DMS53 treated with DMSO at 0.1 percent for 48 hours (cell line): Measurements from ENCODE around the gene DNAJC17.

ENCODE experiments used
- DNase-seq: peaks from one replicate; lab custom pipeline; 2025; ENCODE audit not compliant: unreplicated experiment; lab: John Stamatoyannopoulos, UW

DNAJC17 gene

DNA sequence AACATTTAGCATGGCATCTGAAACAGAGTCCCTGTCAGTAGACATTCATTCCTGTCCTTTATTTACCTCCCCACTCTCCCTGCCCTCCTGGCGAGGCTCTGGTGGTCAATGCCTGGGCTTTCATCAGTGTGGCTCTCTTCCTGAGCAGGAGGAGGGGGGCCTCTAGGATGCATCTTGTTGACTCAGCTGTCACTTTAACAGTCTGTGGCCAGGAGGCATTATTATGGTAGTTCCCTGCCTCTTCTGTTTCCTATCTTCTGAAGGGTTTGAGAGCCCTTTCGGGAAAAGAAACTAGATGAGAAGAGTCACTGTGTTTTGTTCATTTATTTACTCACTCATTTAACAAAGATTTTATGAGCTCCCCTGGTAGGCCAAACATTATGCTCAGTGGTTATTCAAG, 23.6 kb upstream of the DNAJC17 start:
- DNase-seq, result peak; percentile 93

DNA sequence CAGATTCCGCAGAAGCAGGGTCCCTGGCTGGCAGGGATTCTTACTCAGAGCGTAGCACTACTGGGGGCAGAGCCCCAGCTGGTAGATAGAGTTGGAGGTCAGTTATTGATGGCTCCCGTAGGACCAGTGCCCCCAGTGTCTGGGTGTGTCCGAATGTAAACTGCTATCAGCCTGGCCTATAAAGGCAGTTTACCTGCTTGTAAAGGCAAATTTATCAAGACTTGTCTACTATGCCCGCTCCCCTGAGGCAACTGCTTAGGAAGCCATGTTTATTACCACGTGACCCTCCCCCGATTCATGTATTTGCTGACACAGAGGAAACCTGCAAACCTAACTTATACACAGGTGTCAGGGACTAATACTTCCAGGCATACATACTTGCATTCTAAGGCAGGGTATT, 21.8 kb upstream of the DNAJC17 start:
- peak; percentile 61 for DNase-seq

DNA sequence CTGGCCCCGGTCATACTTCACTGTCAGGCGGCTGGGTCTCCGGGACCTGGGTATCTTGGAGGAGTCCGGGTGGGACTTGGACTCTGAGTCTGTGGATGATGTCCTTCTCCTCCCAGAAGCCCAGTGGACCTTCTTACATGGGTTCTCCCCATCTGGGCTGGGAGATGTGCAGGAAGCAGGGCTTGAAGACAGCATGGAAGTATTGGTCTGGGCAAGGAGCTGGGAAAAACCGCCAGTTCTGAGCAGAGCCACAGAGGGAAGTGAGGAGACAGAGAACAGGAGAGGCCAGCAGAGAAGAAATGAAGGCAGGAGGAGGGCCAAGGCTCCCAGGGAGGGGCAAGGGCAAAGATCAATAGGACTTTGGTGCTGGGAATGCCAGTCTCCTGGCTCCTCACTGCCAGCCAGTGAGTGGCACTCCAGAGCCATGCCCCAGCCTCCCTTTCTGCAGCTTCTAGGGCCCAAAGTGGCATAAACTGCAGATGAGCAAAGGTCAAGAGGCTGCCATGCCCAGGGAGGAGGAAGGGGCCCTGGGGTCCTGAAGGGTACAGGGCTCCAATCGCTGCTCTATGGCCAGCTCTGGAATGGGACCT, 21.3 kb upstream of the DNAJC17 start, which contains the start of gene PPP1R14D:
Gene PPP1R14D (minus strand): TSS at position 262 of the 590 bp plus-strand sequence. CDS start 67 bp downstream, at position 195.
- DNase-seq, result no peak

DNA sequence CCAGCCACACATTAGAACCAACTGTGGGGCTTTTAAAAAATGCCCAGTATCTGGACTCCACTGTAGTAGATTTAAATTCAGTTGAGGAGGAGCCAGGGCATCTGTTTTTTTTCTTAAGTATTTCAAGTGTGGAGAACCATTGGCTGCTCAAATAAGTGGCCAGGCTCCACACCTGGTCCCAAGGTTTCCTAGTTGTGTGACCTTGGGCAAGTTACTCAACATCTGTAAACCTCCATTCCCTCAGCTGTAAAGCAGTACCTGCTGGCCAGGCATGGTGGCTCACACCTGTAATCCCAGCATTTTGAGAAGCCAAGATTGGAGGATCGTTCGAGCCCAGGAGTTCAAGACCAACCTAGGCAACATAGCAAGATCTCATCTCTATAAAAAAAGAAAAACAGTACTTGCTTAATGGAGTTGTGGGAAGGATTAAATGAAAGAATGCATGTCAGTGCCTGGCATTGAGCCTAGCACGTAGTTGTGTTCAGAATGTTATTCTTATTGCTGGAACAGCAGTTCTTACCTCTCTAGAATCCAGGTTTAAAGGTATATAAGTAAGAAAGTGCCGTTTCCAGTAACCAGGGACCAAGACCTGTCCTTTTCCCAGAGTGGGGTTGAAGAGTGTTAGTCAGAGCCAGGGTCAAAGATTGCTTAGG, 19.3 kb upstream of the DNAJC17 start:
- DNase-seq, result no peak

DNA sequence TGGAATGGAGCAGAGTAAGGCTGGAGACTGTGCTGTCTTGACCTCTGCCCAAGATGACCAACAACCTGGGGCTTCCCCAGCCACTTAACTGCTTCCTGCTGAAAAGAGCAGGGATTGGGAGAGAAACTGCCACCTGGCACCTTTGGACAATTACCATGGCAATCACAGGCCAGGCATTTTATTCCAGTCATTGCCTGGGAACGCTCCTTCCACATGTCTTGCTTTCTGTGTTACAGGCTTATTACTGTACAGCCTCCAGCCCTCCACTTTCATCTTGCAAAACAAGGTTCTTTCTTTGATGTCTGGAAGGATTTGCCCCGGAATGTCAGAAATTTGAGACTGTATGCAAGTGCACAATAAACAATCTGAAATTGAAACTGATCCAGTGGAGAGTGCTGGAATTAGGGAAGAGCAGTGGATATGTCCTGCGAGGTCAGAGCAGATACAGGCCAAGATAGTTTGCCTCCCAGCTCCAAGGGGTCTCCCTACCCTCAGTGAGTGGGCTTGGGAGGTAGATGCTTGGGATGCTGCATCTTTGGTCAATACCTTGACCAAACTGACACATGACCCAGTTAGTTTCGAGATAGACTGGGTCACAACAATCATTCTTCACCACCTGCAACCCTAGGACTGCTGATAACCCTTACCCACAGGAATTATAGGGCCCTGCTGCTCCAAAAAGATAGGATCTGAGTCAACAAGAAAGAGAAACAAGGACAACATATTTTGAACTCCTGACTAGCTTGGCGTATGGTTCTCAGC, 18.6 kb upstream of the DNAJC17 start:
- peak; percentile 61 for DNase-seq

DNA sequence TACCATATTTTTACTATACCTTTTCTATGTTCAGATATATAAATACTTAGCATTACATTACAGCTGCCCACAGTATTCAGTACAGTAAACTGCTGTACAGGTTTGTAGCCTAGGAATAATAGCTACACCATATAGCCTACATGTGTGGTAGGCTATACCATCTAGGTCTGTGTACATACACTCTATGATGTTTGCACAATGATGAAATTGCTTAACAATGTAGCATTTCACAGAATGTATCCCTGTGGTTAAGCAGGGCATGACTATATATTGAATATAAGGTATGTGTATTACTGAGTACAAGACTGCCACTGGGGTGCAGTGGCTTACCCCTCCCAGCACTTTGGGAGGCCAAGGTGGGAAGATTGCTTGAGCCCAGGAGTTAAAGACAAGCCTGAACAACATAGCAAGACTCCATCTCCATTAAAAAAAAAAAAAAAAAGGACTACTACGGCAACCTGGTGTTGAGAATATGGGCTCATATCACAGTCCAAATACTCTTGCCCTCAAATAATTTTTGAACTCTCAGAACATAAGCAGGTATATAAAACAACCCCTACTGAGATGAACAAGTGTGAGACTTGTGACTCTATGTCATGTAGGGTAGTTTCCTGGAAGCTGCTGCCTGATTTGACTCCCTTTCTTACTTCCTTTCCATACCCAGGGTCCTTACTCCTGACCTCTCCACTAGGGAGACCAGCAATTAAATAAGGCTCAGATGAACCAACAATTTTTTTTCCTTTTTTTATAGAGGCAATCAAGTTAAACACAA, 16.5 kb upstream of the DNAJC17 start:
- DNase-seq, result peak; percentile 55

DNA sequence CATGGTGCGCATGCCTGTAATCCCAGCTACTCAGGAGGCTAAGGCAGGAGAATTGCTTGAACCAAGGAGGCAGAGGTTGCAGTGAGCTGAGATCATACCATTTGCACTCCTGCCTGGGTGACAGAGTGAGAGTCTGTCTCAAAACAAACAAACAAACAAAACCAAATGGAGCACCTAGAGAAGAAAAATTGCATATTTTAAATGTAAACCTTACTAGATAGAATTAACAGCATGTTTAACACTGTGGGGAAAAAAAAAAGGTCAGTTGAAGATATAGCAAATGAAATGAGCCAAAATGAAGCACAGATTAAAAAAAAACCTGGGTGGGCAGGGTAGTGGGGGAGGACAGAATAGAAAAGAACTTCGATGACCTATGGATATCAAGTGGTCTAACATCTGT, 13.9 kb upstream of the DNAJC17 start:
- DNase-seq, result no peak

DNA sequence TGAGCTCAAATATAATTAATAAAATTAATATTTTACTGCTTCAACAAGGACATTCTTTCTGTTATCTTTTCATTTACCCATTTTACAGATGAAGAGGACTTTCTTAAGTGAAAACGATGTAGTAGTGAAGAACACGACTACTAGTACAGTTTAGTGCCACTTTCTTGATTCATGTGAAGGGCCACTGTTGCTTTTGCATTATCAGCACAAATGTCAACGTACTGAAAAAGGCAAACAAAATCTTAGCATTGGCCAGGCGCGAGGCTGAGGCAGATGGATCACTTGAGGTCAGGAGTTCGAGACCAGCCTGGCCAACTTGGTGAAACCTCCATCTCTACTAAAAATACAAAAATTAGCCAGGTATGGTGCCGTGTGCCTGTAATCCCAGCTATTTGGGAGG, 11.8 kb upstream of the DNAJC17 start:
- no peak for DNase-seq

DNA sequence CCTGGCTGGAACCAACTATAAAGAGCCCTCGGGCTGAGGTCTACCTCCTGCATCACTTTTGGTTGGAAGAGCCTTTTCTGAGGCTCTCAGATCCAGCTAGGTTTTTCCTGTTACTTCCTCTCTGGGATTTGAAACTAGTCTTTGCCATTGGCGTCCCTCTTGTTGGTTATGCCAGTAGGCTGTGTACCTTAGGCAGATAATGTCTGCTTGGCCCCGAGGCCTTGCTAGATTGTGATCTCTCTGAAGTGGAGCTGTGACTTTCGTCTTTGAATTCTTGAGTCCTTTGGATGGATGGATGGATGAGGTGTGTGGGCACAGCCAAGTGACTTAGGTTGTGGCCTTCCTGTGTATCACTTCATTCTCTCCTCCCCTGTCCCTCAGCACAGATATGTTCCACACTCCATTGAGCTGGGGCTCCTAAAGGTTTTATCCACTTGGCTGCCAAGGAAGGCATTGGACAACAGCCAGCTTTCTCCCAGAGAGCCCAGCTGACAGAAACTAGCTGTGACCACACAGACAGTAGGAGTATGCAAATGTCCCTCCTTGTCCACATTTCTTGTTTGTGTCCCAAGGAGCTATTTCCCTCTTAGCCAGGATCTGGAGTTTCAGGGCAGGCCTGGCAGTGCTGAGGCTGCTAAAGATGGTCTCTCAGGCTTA, 7.9 kb upstream of the DNAJC17 start:
- DNase-seq, result no peak

DNA sequence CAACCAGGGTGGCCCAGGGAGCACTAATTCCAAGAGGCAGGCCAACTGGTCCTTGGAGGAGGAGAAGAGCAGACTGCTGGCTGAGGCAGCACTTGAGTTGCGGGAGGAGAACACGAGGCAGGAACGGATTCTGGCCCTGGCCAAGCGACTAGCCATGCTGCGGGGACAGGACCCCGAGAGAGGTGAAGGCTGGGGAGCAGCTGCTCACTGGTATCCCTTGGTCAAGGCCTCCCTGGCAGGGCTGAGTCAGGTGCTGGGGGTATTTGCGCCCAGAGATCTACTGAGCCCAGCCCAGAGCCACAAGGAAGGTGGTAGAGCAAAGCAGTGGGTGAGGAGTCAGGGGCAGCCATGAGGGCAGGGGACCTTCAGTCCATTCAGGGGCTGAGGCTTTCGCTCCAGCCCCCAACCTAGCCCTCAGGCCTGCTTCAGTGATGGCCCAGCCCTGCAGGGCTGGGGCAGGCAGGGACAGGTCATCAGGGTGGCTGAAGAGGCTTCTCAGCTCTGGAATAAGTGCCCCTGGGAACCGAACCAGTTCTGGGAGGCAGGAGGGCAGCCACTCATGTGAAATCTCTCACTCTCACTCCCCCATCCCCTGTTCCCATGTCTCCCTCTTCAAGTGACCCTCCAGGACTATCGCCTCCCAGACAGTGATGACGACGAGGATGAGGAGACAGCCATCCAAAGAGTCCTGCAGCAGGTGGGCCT, 5.6 kb upstream of the DNAJC17 start:
- no peak for DNase-seq

DNA sequence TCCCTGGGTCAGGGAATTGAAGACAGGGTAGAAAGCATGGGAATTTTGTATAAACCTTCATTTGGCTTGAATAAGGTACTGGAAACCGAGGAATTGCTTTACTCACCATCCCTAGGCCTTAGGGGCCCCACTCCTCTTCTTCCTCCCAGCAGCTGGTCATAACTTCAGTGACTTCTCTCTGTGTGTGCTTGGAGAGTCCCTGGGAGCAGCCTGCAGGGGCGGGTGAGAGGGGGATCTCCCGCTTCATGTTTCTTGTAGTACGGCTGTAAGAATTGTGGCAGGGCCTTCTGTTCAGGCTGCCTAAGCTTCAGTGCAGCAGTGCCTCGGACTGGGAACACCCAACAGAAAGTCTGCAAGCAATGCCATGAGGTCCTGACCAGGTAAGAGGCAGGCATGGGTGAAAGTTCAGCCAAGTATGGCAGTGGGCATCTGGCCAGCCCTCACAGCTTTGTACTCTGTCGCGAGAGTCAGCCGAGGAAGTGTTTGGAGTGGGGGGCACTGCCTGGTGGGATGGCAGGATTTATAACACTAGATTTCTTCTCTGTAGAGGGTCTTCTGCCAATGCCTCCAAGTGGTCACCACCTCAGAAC, 1.7 kb upstream of the DNAJC17 start:
- no peak for DNase-seq

DNA sequence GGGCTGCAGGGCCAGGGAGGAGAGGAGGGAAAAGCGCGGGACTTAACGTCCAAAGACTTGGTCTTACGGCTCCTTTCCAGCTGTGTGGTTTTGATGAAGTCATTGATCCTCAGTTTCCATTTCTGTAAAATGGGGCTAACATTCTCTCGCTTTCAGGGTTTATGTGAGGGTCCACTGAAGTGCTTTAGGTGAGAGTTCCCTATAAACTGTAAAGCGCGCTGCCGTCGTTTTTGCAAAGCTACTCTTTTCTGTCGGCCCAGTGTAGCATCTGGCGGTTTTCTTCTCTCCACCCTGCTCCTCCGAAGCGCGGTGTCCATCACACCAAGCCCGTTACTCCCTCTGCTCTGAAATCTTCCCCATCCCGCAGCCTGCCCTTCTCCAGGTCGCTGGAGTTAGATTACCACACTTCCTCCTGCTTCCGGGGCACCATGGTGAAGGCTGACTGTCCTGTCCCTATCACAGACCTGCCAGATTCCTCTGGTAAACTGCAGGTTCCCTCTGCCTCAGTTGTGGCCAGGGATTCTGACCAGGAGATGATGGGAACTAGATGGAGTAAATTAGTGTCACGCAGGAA, 702 bp upstream of the DNAJC17 start:
- no peak for DNase-seq

DNA sequence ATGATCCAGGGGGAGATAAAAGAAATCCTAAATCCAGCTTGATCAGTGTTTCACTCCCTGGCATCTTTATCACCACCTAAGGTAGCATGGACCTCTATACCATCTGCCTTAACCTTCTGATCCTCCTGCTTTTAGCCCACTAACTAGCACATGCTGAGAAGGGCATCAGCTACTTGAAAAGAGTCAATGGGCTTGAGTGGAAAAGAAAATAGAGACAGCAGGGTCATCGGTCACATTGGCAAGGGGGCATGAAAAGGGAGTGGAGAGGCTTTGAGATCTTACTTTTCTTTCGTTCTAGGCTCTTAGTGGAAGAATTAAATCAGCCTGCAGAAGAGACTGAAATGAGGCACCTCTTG, 623 bp downstream of the DNAJC17 start:
- DNase-seq, result no peak

DNA sequence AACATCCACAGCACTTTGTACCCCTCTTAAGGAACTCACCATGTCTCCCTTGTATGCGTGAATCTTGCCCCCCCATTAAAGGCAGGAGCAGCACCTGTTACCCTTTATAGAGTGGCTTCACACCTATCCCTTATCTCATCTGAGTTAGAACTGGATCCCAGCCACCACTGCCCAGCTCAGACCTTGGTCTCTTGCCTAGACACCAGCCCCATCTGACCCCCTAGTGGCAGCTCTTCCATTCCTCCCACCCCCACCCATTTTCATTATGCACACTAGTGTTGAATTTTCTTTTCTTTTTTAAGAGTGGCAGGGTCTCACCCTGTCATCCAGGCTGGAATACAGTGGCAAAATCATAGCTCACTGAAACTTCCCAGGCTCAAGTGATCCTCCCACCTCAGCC, 3.6 kb downstream of the DNAJC17 start:
- DNase-seq, result no peak

DNA sequence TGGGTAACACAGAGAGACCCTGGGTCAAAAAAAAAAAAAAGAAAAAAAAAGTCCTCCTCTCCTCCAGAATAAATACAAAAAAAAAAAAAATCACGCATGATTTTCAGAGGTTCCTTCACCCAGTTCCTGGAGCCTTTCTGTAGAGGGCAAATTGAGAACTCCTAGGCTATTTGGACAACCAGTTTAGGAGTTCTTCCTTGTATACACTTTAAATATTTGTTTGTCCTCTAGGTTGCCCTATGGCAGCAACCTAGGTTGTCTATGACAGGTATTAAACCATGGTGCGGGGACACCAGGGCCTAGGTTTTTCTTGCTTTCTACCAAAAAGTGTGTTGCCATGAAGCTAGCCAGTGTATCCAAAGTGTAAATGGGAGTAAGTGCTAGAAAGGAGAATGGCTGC, 4.2 kb downstream of the DNAJC17 start:
- DNase-seq, result no peak

DNA sequence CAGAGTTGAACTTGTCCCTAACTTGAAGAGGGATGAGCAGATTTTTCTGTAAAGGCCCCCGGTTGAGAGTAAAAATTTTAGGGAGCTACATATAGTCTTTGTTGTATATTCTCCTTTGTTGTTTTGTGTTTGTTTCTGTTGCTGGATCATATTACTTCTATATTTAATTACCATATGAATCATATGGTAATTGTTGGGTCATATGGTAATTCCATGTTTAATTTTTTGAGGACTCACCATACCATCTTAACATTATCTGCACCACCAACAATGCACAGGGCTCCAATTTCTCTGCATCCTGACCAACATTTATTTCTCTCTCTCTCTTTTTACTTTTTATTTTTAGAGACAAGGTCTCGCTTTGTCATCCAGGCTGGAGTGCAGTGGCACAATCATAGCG, 7.8 kb downstream of the DNAJC17 start:
- DNase-seq, result no peak

DNA sequence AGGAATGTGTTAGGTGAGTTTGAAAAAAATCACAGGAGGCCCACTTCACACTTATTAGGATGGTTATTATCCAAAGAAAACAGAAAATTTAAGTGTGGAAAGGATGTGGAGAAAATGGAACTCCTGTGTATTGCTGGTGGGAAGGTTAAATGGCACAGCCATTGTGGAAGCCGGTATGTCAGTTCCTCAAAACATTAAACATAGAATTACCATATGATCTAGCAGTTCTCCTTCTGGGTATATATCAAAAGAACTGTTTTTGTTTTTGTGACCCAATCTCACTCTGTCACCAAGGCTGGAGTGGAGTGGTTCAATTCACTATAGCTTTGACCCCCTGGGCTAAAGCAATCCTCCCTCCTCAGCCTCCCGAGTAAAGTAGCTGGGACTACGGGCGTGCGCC, 10.8 kb downstream of the DNAJC17 start:
- no peak for DNase-seq

DNA sequence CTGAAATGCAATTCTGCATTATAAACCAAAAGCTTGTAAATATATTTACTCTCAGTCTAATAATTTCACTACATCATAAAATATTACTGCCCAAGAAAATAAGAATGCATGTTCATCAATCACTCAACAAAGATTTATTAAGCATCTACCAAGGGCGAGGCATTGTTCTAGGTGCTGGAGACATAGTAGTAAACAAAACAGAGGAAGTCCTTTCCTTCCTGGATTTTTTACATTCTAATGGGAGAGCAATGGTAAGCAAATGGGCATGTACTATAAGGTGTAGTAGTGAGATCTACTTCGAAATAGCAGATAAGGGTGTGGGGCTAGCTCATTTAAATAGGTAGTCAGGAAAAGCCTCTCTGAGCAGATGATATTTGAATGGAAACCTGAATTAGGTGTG, 11.2 kb downstream of the DNAJC17 start:
- DNase-seq, result no peak

DNA sequence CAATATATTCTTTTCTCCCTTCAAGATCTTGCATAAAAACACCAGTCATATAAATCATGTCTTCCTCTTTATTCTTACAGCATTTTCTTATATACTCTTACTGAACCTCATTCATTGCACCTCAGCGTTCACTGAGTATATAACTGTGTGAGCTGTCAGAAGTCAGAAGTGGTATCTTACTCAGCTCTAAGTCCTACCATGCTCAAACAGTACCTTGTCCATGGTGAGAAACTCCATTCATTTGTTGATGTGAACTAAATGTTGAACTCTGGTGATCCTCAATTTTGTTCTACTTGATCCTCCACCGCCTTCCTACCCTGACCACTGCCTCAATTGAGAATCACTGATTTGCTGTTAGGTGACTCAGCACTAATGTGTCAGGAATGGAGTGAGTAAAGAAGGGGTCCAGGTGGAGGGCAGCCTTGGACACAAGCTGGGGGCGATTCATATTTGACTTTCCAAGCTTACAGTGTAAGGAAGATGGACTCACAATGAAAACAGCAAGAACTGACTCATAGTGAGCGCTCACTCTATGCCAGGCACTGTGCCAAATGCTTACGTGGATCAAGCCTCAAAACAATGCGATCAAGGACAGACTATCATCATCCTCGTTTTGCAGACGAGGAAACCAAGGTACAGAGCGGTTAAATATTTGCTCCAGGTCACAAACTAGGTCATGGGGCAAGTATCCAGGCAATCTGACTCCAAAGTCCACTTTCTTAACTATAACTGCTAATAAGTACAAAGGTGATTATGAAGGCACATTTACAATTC, 13.9 kb downstream of the DNAJC17 start:
- DNase-seq, result peak; percentile 65
